ENCODE data around the gene PLA2G15. TPM values are rescaled to one million over a fixed set of nuclear protein-coding genes. Genes with fewer than 3 reads are reported as not detected.
A peak's percentile ranks its signal among the peaks of the same experiment; 100 is the strongest.

PLA2G15 gene
- total and polyA plus RNA-seq, 2 of the 13 experiments (the other 11 are each of a cell fraction or from before 2014, with no cell fraction given), result 14.4 to 23.7 TPM

DNA sequence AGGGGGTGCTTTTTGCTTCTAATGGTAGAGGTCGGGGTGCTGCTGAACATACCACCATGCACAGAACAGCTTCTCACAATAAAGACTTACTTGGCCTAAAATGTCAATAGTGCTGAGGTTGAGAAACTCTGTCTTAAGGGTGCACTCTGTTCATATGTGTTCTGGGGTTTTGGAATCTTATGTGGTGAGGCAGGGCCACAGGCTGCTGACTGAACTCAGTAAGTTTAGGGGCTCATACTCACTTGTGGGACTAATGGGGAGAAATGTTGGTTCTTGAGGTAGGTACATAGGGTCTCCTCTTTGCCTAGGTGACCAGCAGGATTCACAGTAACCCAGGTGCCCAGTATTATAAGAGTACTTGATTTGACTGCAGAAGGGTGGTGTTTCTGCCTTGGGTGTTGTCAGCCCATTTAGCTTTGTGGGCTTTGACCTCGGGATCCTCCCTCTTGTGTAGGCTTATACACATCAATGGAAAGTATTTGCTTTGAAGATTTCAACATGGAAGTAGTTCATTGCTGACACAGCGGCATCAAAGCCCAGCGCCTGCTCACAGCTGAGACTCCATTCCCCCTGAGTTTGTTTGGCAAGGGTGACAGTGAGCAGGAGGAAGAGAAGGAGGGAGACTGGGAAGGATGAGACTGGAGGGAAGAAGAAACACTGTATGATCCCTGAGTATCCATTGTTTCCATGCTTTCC lies 36.3 kb downstream of the PLA2G15 start (continued):
- TF ChIP-seq, protein P1, sequence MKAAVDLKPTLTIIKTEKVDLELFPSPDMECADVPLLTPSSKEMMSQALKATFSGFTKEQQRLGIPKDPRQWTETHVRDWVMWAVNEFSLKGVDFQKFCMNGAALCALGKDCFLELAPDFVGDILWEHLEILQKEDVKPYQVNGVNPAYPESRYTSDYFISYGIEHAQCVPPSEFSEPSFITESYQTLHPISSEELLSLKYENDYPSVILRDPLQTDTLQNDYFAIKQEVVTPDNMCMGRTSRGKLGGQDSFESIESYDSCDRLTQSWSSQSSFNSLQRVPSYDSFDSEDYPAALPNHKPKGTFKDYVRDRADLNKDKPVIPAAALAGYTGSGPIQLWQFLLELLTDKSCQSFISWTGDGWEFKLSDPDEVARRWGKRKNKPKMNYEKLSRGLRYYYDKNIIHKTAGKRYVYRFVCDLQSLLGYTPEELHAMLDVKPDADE (CRISPR knock-in tag; IDR thresholded peaks at IDR 0.05), result no peak
- TF ChIP-seq, protein P2, sequence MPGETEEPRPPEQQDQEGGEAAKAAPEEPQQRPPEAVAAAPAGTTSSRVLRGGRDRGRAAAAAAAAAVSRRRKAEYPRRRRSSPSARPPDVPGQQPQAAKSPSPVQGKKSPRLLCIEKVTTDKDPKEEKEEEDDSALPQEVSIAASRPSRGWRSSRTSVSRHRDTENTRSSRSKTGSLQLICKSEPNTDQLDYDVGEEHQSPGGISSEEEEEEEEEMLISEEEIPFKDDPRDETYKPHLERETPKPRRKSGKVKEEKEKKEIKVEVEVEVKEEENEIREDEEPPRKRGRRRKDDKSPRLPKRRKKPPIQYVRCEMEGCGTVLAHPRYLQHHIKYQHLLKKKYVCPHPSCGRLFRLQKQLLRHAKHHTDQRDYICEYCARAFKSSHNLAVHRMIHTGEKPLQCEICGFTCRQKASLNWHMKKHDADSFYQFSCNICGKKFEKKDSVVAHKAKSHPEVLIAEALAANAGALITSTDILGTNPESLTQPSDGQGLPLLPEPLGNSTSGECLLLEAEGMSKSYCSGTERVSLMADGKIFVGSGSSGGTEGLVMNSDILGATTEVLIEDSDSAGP (CRISPR knock-in tag; IDR thresholded peaks at IDR 0.05; ENCODE audit: borderline replicate concordance), result peak; percentile 57; the same call in 1 of the 2 replicates
- TF ChIP-seq ZNF263 (CRISPR knock-in tag; IDR thresholded peaks at IDR 0.05) (peak; percentile 37; the same call in 1 of the 2 replicates), JUN (CRISPR knock-in tag; IDR thresholded peaks at IDR 0.05) (peak; percentile 94), ZNF431 (CRISPR knock-in tag; IDR thresholded peaks at IDR 0.05; ENCODE audit: borderline replicate concordance, low read depth) (no peak), ZFP37 (CRISPR knock-in tag; IDR thresholded peaks at IDR 0.05; ENCODE audit: borderline replicate concordance) (no peak), NAIF1 (CRISPR knock-in tag; IDR thresholded peaks at IDR 0.05; ENCODE audit: borderline replicate concordance) (0 out of 2 replicates have a peak, but pooled peaks have one; percentile 51), ZSCAN21 (CRISPR knock-in tag; IDR thresholded peaks at IDR 0.05; ENCODE audit: borderline replicate concordance) (no peak), MYNN (CRISPR knock-in tag; IDR thresholded peaks at IDR 0.05; ENCODE audit: low read depth) (0 out of 2 replicates have a peak, but pooled peaks have one; percentile 50), FOSL2 (CRISPR knock-in tag; IDR thresholded peaks at IDR 0.05) (peak; percentile 92), ZNF230 (CRISPR knock-in tag; IDR thresholded peaks at IDR 0.05) (0 out of 2 replicates have a peak, but pooled peaks have one; percentile 61), ZNF543 (CRISPR knock-in tag; IDR thresholded peaks at IDR 0.05) (peak; percentile 89; the same call in 1 of the 2 replicates), ZBTB38 (CRISPR knock-in tag; IDR thresholded peaks at IDR 0.05) (peak; percentile 62; the same call in 1 of the 2 replicates), ZNF331 (CRISPR knock-in tag; IDR thresholded peaks at IDR 0.05) (peak; percentile 92), ZNF878 (CRISPR knock-in tag; IDR thresholded peaks at IDR 0.05) (no peak), FOXA1 (IDR thresholded peaks at IDR 0.05) (peak; percentile 56), FOXA1 (CRISPR knock-in tag; IDR thresholded peaks at IDR 0.05) (peak; percentile 95)
- TF ChIP-seq, protein P3, sequence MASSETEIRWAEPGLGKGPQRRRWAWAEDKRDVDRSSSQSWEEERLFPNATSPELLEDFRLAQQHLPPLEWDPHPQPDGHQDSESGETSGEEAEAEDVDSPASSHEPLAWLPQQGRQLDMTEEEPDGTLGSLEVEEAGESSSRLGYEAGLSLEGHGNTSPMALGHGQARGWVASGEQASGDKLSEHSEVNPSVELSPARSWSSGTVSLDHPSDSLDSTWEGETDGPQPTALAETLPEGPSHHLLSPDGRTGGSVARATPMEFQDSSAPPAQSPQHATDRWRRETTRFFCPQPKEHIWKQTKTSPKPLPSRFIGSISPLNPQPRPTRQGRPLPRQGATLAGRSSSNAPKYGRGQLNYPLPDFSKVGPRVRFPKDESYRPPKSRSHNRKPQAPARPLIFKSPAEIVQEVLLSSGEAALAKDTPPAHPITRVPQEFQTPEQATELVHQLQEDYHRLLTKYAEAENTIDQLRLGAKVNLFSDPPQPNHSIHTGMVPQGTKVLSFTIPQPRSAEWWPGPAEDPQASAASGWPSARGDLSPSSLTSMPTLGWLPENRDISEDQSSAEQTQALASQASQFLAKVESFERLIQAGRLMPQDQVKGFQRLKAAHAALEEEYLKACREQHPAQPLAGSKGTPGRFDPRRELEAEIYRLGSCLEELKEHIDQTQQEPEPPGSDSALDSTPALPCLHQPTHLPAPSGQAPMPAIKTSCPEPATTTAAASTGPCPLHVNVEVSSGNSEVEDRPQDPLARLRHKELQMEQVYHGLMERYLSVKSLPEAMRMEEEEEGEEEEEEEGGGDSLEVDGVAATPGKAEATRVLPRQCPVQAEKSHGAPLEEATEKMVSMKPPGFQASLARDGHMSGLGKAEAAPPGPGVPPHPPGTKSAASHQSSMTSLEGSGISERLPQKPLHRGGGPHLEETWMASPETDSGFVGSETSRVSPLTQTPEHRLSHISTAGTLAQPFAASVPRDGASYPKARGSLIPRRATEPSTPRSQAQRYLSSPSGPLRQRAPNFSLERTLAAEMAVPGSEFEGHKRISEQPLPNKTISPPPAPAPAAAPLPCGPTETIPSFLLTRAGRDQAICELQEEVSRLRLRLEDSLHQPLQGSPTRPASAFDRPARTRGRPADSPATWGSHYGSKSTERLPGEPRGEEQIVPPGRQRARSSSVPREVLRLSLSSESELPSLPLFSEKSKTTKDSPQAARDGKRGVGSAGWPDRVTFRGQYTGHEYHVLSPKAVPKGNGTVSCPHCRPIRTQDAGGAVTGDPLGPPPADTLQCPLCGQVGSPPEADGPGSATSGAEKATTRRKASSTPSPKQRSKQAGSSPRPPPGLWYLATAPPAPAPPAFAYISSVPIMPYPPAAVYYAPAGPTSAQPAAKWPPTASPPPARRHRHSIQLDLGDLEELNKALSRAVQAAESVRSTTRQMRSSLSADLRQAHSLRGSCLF (CRISPR knock-in tag; IDR thresholded peaks at IDR 0.05; ENCODE audit: borderline replicate concordance), result no peak
- TF ChIP-seq, protein P4, sequence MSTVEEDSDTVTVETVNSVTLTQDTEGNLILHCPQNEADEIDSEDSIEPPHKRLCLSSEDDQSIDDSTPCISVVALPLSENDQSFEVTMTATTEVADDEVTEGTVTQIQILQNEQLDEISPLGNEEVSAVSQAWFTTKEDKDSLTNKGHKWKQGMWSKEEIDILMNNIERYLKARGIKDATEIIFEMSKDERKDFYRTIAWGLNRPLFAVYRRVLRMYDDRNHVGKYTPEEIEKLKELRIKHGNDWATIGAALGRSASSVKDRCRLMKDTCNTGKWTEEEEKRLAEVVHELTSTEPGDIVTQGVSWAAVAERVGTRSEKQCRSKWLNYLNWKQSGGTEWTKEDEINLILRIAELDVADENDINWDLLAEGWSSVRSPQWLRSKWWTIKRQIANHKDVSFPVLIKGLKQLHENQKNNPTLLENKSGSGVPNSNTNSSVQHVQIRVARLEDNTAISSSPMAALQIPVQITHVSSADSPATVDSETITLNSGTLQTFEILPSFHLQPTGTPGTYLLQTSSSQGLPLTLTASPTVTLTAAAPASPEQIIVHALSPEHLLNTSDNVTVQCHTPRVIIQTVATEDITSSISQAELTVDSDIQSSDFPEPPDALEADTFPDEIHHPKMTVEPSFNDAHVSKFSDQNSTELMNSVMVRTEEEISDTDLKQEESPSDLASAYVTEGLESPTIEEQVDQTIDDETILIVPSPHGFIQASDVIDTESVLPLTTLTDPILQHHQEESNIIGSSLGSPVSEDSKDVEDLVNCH (CRISPR knock-in tag; IDR thresholded peaks at IDR 0.05), result no peak

Data from HepG2 (cell line).